CD1c-positive myeloid dendritic cell (primary cell): Measurements from ENCODE around the gene AP2A1.
A peak's percentile ranks its signal among the peaks of the same experiment; 100 is the strongest.
"Not testable (repeated sequence)": the region's sequence is repeated elsewhere in the genome, so short reads cannot be mapped to it uniquely, and the experiment has no call there.

Experiments
- DNase-seq: peaks from one replicate; pipeline ENCODE4 v3.0.0-alpha.2; 2016; ENCODE audit errors: extremely low spot score

The AP2A1 gene

GRCh38 chr19:49812997-49813861 lies 46.4 kb downstream of the AP2A1 start, which contains the start of gene FUZ:
Gene FUZ (minus strand): TSS chr19:49813292. CDS start chr19:49813106, 186 bp downstream.
- DNase-seq: peak; percentile 98

GRCh38 chr19:49814010-49814409 lies 47.2 kb downstream of the AP2A1 start:
- peak; percentile 21 for DNase-seq

GRCh38 chr19:49816590-49816989 lies 49.8 kb downstream of the AP2A1 start:
- DNase-seq: no peak

GRCh38 chr19:49817964-49818648 lies 51.3 kb downstream of the AP2A1 start, which contains the start of gene MED25:
Gene MED25 (plus strand): TSS chr19:49818289. CDS start chr19:49818342, 53 bp downstream.
- DNase-seq: peak; percentile 94

GRCh38 chr19:49818649-49819370 lies 52.0 kb downstream of the AP2A1 start:
- peak; percentile 44 for DNase-seq

- not testable (repeated sequence) for DNase-seq
Observed at GRCh38 chr19:49819452-49820115, 52.8 kb downstream of the AP2A1 start.

- DNase-seq: no peak
Observed at GRCh38 chr19:49820125-49820524, 53.3 kb downstream of the AP2A1 start.

GRCh38 chr19:49823472-49823871 lies 56.7 kb downstream of the AP2A1 start:
- DNase-seq: no peak

GRCh38 chr19:49824662-49825061 lies 57.9 kb downstream of the AP2A1 start:
- DNase-seq: no peak

GRCh38 chr19:49827034-49827433 lies 60.2 kb downstream of the AP2A1 start:
- DNase-seq: no peak

- DNase-seq: no peak
Observed at GRCh38 chr19:49829200-49829599, 62.4 kb downstream of the AP2A1 start.

GRCh38 chr19:49829721-49830120 lies 62.9 kb downstream of the AP2A1 start:
- no peak for DNase-seq

- no peak for DNase-seq
Observed at GRCh38 chr19:49830766-49831165, 64.0 kb downstream of the AP2A1 start.

GRCh38 chr19:49831592-49831991 lies 64.8 kb downstream of the AP2A1 start:
- DNase-seq: no peak

- DNase-seq: no peak
Observed at GRCh38 chr19:49832556-49832955, 65.8 kb downstream of the AP2A1 start.

- no peak for DNase-seq
Observed at GRCh38 chr19:49833599-49833998, 66.8 kb downstream of the AP2A1 start.

- DNase-seq: no peak
Observed at GRCh38 chr19:49835562-49835961, 68.8 kb downstream of the AP2A1 start.

GRCh38 chr19:49836176-49837008 lies 69.6 kb downstream of the AP2A1 start:
- DNase-seq: no peak

- DNase-seq: no peak
Observed at GRCh38 chr19:49837009-49837310, 70.2 kb downstream of the AP2A1 start.

GRCh38 chr19:49837425-49837824 lies 70.6 kb downstream of the AP2A1 start:
- no peak for DNase-seq
